GM12878 (cell line): ENCODE measurements around the gene TRAF3IP1. TPM values are rescaled to one million over a fixed set of nuclear protein-coding genes. Genes with fewer than 3 reads are reported as not detected.

ENCODE experiments used
- ATAC-seq: fragments of 200-7000 bp; cut with Tn5 transposase; 3 replicates; pipeline ENCODE4 v1.9.1; 2020; ENCODE audit warnings: mild to moderate bottlenecking, moderate library complexity
- BruUV-seq: library from RNA; stranded (reverse); fragments of 400-500 nt; replicated peaks from 2 replicates; lab custom pipeline; 2021; lab: Mats Ljungman, UMichigan
- CTCF ChIA-PET: fragments of 300-600 bp; sonication (Branson Sonifier 250); formaldehyde crosslinking; extraction: SDS; loops from one replicate; lab custom pipeline; 2021; ENCODE audit warnings: inconsistent platforms; lab: Yijun Ruan, JAX
- POLR2A ChIA-PET: fragments of 350-600 bp; formaldehyde crosslinking; extraction: SDS; loops from one replicate; lab custom pipeline; 2021; ENCODE audit warnings: inconsistent platforms; lab: Charles Lee
- RAD21 ChIA-PET: fragments of 300-600 bp; sonication (Branson Sonifier 250); formaldehyde crosslinking; loops from one replicate; lab custom pipeline; 2023; ENCODE audit warnings: antibody characterized with exemption; ENCODE audit not compliant: unreplicated experiment; lab: Charles Lee
- SMC1A ChIA-PET: fragments of 300-600 bp; sonication (Branson Sonifier 250); formaldehyde crosslinking; loops from one replicate; lab custom pipeline; 2023; ENCODE audit not compliant: unreplicated experiment, uncharacterized antibody; lab: Charles Lee
- DNase-seq: peaks from one replicate; pipeline ENCODE4 v3.0.0-alpha.2; 2011; ENCODE audit warnings: low read depth, low spot score
- FAIRE-seq: peaks from 3 replicates; lab custom pipeline; 2011; peaks lifted over from hg19 to GRCh38; lab: Jason Lieb, UNC
- H2AFZ ChIP-seq: 2 replicates; pipeline ENCODE4 v1.6.0; 2011; ENCODE audit warnings: low read depth, low read length, control low read depth; ENCODE audit not compliant: control insufficient read depth
- H3K27ac ChIP-seq: 2 replicates; pipeline ENCODE4 v1.5.1; 2011; ENCODE audit warnings: control low read depth; ENCODE audit not compliant: control insufficient read depth, insufficient read depth
- H3K27me3 ChIP-seq, 2 experiments: replicated peaks in 1 of 2; 2 replicates each; pipeline versions ENCODE4 v1.6.0 to v1.6.1; 2011; ENCODE audit warnings: low read length in 1 of 2; ENCODE audit not compliant: control insufficient read depth in 2 of 2, insufficient read depth in 2 of 2
- H3K36me3 ChIP-seq, 2 experiments: 2 replicates each; pipeline ENCODE4 v1.5.1; 2011; ENCODE audit warnings: low read length in 1 of 2; ENCODE audit not compliant: control insufficient read depth in 2 of 2, insufficient read depth in 2 of 2
- H3K4me1 ChIP-seq: 2 replicates; pipeline ENCODE4 v1.6.1; 2011; ENCODE audit warnings: mild to moderate bottlenecking, low read length, moderate library complexity, mixed read lengths; ENCODE audit not compliant: control insufficient read depth, insufficient read depth
- H3K4me2 ChIP-seq: 2 replicates; pipeline ENCODE4 v1.6.0; 2011; ENCODE audit warnings: control low read depth; ENCODE audit not compliant: control insufficient read depth, insufficient read depth
- H3K4me3 ChIP-seq: fragments of 200-600 bp; sonication (generic); 2 replicates; pipeline ENCODE4 v1.5.1; 2016
- H3K79me2 ChIP-seq: 2 replicates; pipeline ENCODE4 v1.6.0; 2011; ENCODE audit warnings: low read length; ENCODE audit not compliant: control insufficient read depth, insufficient read depth
- H3K9ac ChIP-seq: 2 replicates; pipeline ENCODE4 v1.8.0; 2011; ENCODE audit warnings: low read length, control low read depth, mixed read lengths; ENCODE audit not compliant: control insufficient read depth, insufficient read depth
- H3K9me3 ChIP-seq: replicated peaks from 3 replicates; pipeline ENCODE4 v1.5.1; 2011; ENCODE audit warnings: mild to moderate bottlenecking, low read length; ENCODE audit not compliant: control insufficient read depth, insufficient read depth
- H4K20me1 ChIP-seq: 2 replicates; pipeline ENCODE4 v1.6.0; 2011; ENCODE audit not compliant: control insufficient read depth, insufficient read depth
- BMI1 ChIP-seq: fragments of 450-650 bp; IDR thresholded peaks from 2 replicates; pipeline ENCODE4 v1.6.1; 2016; ENCODE audit warnings: mild to moderate bottlenecking, moderate library complexity, borderline replicate concordance
- CBFB ChIP-seq: IDR thresholded peaks from 2 replicates; pipeline ENCODE4 v1.6.1; 2016; ENCODE audit warnings: antibody characterized with exemption, low read depth
- EGR1 ChIP-seq, 2 experiments: IDR thresholded peaks; 1 replicate in 1 of 2; 2 replicates in 1 of 2; pipeline ENCODE4 v1.6.1; 2011 to 2012; ENCODE audit warnings: low read depth in 2 of 2, low read length in 2 of 2, borderline replicate concordance in 1 of 2, mild to moderate bottlenecking in 1 of 2, moderate library complexity in 1 of 2
- IKZF1 ChIP-seq: fragments of 450-650 bp; conservative IDR thresholded peaks from 2 replicates; pipeline ENCODE4 v1.6.1; 2017; ENCODE audit warnings: antibody characterized with exemption, mild to moderate bottlenecking
- NFIC ChIP-seq: IDR thresholded peaks from 2 replicates; pipeline ENCODE4 v1.6.1; 2012; ENCODE audit warnings: low read depth, mild to moderate bottlenecking, inconsistent platforms, low read length, moderate library complexity
- SMAD5 ChIP-seq: IDR thresholded peaks from 2 replicates; pipeline ENCODE4 v1.6.1; 2016; ENCODE audit warnings: antibody characterized with exemption, low read depth
- SP1 ChIP-seq: IDR thresholded peaks from one replicate; pipeline ENCODE4 v1.6.1; 2011; ENCODE audit warnings: low read depth, low read length
- SUPT20H ChIP-seq: IDR thresholded peaks from 2 replicates; pipeline ENCODE4 v1.6.1; 2011; ENCODE audit warnings: low read depth, mild to moderate bottlenecking, low read length, moderate library complexity, borderline replicate concordance; ENCODE audit not compliant: control insufficient read depth
- ZBED1 ChIP-seq: IDR thresholded peaks from 2 replicates; pipeline ENCODE4 v1.6.1; 2016; ENCODE audit warnings: borderline replicate concordance
- ZNF687 ChIP-seq: fragments of 450-650 bp; IDR thresholded peaks from 2 replicates; pipeline ENCODE4 v1.6.1; 2017; ENCODE audit warnings: mild to moderate bottlenecking, moderate library complexity
- ZZZ3 ChIP-seq: IDR thresholded peaks from 2 replicates; pipeline ENCODE4 v1.6.1; 2011; ENCODE audit warnings: low read depth; ENCODE audit not compliant: control insufficient read depth, insufficient read length
- WGBS: methylation state at CpG from one replicate; pipeline ENCODE4 v1.1.6; 2016; ENCODE audit warnings: low lambda C conversion rate; ENCODE audit not compliant: insufficient replicate concordance, insufficient coverage; ENCODE audit errors: missing lambda C conversion rate; 5-methylcytosine and 5-hydroxymethylcytosine counted together
- in situ Hi-C: fragments of 300-500 bp; cut with MboI; formaldehyde crosslinking; loops from 9 replicates; pipeline ENCODE4 v1.14.3; 2018; ENCODE audit warnings: mixed read lengths
- intact Hi-C: fragments of 100-400 bp; cut with micrococcal nuclease; formaldehyde crosslinking; loops from one replicate; pipeline ENCODE4 v1.14.2; 2022; ENCODE audit not compliant: unreplicated experiment
- polyA plus RNA-seq, 11 experiments: library from polyadenylated mRNA; depleted of rRNA in 4 of 11; unstranded in 6 of 11; stranded (reverse) in 5 of 11; fragments of >200 nt; fragmentation: Nextera tagmentation in 4 of 11; fragmentation: Illumina TruSeq in 1 of 11; extraction: Ambion mirVana in 4 of 11; extraction: Trizol in 1 of 11; gene quantifications; 1 replicate in 1 of 11; 2 replicates in 10 of 11; pipeline versions ENCODE4 v1.2.1 to v1.2.3, GENCODE V29; 2011 to 2016; ENCODE audit warnings: inconsistent platforms in 2 of 11, missing spikeins in 2 of 11, low read depth in 1 of 11
- total RNA-seq, 4 experiments: library from RNA; depleted of rRNA in 3 of 4; stranded (reverse); fragments of >200 nt in 3 of 4; fragmentation: Illumina TruSeq in 1 of 4; extraction: Trizol in 1 of 4; gene quantifications; 2 replicates each; pipeline versions ENCODE4 v1.2.1 to v1.2.3, GENCODE V29; 2013 to 2021

TRAF3IP1 gene
- total and polyA plus RNA-seq, 10 of the 15 experiments (the other 5 are each of a cell fraction or from before 2014, with no cell fraction given), result 1.6 to 7.5 (median 3.6) TPM

DNA sequence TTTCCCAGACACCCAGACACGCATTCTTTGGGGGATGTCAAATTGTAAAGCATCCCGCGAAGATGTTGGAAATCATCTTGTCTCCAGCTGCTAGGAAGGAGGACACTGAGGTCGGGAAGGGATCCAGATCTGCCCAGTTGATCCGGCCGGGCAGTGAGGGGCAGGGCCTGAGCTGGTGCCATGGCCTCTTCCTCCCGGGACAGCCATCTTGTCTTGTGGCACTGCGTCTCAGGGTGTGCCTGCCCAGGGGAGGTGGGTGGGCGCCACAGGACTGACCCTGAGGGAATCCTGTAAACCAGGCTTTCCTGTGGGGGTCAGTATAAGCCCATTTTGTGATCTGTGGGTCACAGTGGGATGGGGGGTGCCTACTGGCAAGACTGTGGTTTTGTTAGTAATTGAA, 10.1 kb downstream of the TRAF3IP1 start:
- intact Hi-C loops, result no loop called here
- CTCF ChIA-PET, result no interaction called here

DNA sequence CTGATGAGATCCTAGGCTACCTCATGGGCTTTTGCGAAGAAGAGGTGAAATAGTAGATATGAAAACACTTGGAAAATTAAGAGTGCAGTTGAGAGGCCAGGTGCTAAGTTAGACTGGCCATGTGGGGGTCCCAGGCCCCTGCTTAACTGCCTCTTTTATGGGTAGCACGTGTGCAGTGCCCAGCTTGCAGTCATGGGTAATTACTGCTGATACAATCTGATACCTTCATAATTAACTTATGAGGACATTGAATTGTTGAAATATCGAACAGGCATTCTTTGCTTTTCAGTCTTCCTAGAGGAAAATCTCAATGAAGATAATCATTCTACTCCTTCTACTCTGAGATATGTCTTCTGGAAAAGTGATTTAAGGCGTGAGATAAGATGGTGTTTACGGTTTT, 11.6 kb downstream of the TRAF3IP1 start:
- no TSS peak for BruUV-seq

More for the DNA sequence above, 10.1 kb downstream of the TRAF3IP1 start:
- H3K9me3 ChIP-seq, result no peaks in the 10 kb centered on the region
- no peak for TF ChIP-seq CBFB
- H3K4me3 ChIP-seq, result no peak overlapping the region
- no TSS peak for BruUV-seq
- RAD21 ChIA-PET, result no interaction called here
- H3K4me2 ChIP-seq, result no peak overlapping the region
- no peaks in the 10 kb centered on the region for H3K79me2 ChIP-seq
- H3K9ac ChIP-seq, result no peak overlapping the region
- no peak for ATAC-seq
- H3K27me3 ChIP-seq, result no peaks in the 10 kb centered on the region
- SMC1A ChIA-PET, result no interaction called here
- 0 out of 2 replicates have a peak, but pooled peaks cover 4% of the 10 kb centered on the region for H3K4me1 ChIP-seq
- 81% methylated on average over 9 of the region's 9 CpGs for WGBS
- POLR2A ChIA-PET, result no interaction called here
- no peak for FAIRE-seq
- no peak for DNase-seq
- no peak overlapping the region for H3K27ac ChIP-seq
- no peaks in the 10 kb centered on the region for H4K20me1 ChIP-seq
- H3K36me3 ChIP-seq, result no peaks in the 10 kb centered on the region; a peak in 2 of 4 replicates
- H2AFZ ChIP-seq, result no peak overlapping the region
- in situ Hi-C loops, result no loop called here

More for the DNA sequence above, 11.6 kb downstream of the TRAF3IP1 start:
- no peak overlapping the region for H3K9ac ChIP-seq
- H3K27ac ChIP-seq, result no peak overlapping the region
- ChIA-PET RAD21 (no interaction called here), POLR2A (no interaction called here), CTCF (no interaction called here), SMC1A (no interaction called here)
- DNase-seq (no peak), FAIRE-seq (no peak), ATAC-seq (no peak)
- no peaks in the 10 kb centered on the region for H4K20me1 ChIP-seq
- H2AFZ ChIP-seq, result no peak overlapping the region
- TF ChIP-seq SP1 (no peak), ZNF687 (no peak), ZZZ3 (no peak), IKZF1 (no peak), EGR1 (IDR thresholded peaks at IDR 0.05; ENCODE audit: borderline replicate concordance in 1 of 2, low read depth in 2 of 2, low read length in 2 of 2) (no peak), NFIC (no peak), SMAD5 (no peak), SUPT20H (no peak), ZBED1 (no peak), BMI1 (no peak)
- WGBS, result 84% methylated on average over 5 of the region's 5 CpGs
- in situ Hi-C loops (no loop called here), intact Hi-C loops (no loop called here)
- no peak overlapping the region for H3K4me3 ChIP-seq
- 0 out of 2 replicates have a peak, but pooled peaks cover 4% of the 10 kb centered on the region for H3K4me1 ChIP-seq
- no peaks in the 10 kb centered on the region for H3K9me3 ChIP-seq
- H3K4me2 ChIP-seq, result no peak overlapping the region
- no peaks in the 10 kb centered on the region for H3K79me2 ChIP-seq
- no peaks in the 10 kb centered on the region; a peak in 1 of 4 replicates for H3K36me3 ChIP-seq
- no peaks in the 10 kb centered on the region for H3K27me3 ChIP-seq
